NCI-H2227 (cell line): ENCODE measurements around the gene STT3B.
A peak's percentile ranks its signal among the peaks of the same experiment; 100 is the strongest.

ENCODE experiments used
- DNase-seq: peaks from one replicate; lab custom pipeline; 2025; ENCODE audit not compliant: unreplicated experiment; lab: John Stamatoyannopoulos, UW

STT3B gene

DNA sequence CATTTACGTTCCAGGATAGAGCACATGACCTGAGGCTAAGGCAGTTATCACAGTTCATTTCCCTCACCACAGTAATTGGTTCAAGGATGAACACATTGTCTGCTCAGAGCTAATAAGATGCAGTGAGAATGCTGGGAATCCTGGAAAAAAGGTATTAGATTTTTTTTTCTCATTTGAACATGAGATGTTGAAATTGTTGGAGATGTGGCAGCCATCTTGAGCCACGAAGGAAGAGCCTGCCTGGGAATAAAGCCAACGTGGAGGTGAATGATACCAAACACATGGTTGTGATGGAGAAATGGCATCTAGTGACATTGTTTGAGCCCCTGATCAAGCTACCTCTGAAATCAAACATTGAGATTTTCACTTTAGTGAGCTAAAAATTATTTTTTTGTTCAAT, 16.0 kb upstream of the STT3B start:
- DNase-seq: no peak

DNA sequence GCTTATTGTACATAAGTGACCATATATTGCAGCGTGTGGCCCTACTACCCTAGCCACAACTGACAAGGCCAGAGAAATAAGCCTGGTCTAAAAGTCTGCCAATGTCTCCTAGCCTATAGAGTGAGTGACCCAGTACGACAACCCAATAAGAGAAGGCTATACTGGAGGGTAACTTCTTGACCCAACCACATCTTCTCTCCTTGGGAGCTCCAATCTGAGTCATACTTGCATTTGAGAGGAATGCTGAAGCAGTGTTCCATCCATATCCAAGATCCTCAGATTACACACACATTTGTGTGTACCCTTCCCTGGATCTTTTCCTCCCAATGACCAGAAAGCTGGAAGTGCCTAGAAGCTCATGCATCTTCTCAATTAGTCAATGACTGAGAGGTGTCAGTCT, 11.3 kb upstream of the STT3B start:
- DNase-seq: no peak

GRCh38 chr3:31522152-31522551, 10.6 kb upstream of the STT3B start:
- DNase-seq: no peak

- DNase-seq: no peak
These were observed 9.2 kb upstream of the STT3B start for GRCh38 chr3:31523543-31523942.

DNA sequence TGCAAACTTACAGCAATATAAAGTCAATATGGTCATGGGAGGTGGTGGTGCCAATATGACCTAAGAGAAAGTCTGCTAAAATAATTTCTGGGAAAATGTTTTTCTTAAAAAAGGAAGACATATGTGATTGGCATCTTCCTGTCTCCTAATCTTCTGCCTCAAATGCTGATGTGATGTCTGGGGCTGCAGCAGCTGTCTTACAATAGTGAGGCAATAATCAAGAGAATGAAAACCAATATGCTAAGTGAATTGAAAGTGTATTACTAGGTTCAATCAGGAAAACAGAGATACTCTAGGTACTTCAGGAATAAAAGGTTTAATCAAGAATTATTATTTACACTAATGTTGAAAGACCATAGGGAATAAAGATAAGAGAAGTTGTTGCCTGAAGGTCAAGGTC, 7.2 kb upstream of the STT3B start:
- no peak for DNase-seq

GRCh38 chr3:31529421-31529820, 3.3 kb upstream of the STT3B start:
- no peak for DNase-seq

DNA sequence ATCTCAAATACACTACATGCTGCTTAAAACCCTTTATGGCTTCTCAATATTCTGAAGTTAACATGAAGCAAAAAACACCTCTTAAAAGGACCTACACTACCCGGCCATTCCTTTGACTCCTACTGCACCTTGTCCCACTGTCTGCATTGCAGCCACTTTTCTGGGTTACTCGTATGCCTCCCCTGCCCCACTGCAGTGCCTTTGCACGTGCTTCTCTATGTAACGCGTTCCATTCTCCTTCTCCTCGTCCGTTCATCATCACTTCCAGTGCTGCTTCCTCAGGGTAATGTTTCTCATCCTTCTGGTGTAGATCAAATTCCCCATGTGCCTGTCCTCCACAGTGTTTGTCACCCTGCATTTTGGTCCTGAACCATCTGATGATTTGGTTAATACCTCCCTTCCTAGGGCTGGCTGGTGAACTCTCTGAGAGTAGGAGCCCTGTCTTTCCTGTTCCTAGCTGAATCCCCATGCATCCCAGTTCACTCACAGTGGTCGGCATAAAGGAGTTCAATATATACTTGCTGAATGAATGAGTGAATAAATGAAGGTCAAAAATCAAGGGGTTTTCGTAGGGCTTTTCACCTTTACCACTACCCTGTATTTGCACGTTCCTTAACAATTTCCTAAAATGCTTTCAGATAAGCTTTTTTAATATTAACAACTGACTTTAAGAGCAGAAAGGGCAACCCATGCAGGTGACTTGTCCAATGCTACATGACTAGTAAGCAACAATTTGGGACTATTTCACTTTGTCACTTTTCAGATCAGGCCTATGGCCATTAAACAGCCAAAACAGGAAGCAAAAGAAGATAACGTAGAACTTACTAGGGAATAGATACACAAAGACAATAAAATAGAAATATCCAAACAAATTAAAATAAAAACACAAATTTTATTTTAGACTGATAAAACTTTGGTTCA, 2.4 kb upstream of the STT3B start:
- no peak for DNase-seq

DNA sequence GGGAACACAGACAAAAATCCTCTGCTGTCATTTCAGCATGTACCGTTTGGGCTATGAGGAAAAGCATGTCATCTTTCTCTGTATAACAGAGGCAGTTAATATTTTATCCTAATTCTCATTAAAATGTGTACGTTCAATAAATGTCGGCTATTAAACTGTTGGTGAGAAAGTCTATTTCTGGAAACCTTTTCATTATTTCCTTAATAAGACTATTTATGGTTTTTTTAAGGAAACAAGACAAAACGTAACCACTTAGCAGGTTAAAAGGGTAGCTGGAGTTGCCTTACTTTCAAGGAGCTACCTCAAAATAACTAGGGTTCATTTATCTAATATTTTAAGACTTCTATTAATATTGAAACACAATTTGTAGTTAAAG, 1.8 kb upstream of the STT3B start:
- no peak for DNase-seq

DNA sequence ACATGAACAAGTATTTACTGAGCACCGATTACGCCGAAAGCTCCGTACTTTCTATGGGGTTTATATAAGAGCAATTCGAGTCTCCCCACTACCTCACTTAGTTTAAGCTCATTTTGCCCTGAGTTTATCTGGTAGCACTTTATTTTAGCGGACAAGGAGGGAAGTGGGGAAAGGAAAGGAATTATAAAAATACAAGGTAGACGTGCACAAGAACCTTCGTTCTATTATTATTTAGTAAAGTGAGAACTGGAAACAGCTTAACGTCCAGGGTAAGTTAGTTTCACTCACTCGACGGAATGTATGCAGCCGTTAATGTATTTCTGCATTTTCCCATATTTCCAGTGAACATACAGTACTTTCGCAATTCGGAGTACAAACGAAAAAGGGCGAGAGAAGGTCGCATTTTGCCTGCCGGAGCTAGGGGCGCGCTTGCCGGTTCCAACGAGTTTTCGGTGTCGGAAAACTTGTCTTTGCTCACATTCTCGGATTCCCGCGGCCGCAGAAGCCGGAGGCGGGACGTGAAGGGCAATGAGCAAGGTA, 1.2 kb upstream of the STT3B start:
- no peak for DNase-seq

- DNase-seq: peak; percentile 97
These were observed 636 bp upstream of the STT3B start for GRCh38 chr3:31531992-31532586.

DNA sequence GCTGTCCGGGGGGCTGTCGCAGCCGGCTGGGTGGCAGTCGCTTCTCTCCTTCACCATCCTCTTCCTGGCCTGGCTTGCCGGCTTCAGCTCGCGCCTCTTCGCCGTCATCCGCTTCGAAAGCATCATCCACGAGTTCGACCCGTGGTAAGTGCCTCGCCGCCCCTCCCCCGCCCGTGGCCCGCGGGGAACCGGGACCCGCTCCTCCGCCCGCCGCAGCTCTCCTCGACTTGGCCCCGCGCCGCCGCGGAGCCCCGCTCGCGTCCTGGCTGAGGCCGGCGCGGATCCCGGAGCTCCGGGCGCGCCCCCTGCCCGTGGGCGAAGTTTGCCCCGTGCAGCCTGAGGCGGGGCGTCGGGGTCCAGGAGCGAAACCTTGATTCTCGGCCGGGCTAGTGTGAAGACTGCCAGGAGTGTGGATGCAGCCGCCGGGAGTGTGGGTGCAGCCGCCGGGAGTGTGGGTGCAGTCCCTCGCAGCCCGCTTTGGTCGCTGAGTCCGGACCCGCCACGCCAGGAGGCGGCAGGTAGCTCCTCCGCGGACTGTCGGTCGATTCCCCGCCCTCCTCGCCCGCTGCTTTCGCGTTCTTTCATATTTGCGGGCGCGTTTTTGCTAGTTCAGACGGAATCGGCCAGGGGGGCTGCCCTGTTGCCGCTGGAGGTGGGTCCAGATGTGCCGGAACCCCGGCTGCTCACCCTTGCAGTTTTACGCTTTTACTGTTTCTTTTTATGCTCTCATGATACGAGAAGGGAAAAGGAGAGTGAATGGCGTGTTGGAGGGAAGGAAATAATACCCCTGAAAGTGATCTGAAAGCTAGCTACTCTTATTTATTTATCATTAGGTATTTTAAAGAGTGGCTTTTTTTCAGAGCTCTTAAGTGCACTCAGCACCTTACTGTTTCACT, 692 bp downstream of the STT3B start:
- peak; percentile 58 for DNase-seq

GRCh38 chr3:31534065-31534425, 1.3 kb downstream of the STT3B start:
- no peak for DNase-seq

GRCh38 chr3:31536497-31536896, 3.8 kb downstream of the STT3B start:
- no peak for DNase-seq

DNA sequence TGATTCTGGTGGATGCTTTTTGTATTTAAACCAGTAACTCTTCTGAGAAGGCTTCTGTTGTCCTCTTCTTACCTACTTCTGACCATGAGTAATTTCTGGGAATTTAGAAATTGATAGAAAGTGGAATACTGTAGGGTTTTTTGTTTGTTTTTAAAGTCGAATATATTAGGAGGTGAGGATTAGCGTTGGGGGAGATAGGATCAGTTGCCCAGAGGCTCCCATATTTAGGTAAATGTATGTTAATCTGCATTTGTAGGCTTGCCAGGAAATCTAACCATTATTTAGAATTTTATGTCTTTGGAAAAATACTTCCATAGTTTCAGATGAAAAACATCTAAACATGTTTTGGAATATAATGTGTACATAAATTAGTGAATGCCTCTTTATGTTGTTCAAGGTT, 6.1 kb downstream of the STT3B start:
- no peak for DNase-seq

GRCh38 chr3:31539275-31539674, 6.5 kb downstream of the STT3B start:
- DNase-seq: no peak

DNA sequence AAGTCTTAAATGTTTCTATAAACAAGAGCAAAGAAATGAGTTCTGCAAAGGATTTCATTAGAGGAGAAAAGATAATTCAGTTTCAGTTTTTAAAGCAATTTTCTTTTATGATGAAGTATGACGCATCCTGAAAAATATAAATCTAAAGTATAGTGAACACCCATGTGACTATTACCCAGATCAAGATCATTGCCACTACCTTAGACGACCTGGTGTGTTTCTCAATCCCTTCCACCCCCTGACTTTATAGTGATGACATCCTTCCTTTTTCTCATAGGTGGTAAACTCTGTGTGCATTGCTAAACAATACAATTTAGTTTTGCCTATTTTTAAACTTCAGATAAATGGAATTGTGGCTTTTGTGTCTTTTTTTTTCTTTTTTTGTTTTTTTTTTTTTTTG, 8.4 kb downstream of the STT3B start:
- no peak for DNase-seq

DNA sequence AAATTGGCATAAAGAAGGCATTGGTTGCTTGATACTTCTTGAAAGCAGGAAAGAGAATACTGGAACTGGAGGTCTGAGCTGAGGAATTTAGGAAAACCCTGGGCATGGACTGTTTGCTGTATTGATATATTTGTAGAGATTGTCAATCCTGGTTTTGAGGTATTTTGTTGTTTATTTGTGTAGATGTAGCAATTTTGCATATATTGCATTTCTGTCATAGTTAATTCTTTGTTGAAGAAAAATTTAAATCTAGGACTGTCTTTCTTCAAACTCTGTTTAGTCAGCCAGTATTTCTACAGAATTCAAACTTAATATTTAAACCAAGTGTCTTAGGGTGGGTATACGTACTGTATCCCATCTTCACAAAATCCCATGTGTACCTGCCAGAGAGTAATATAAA, 9.5 kb downstream of the STT3B start:
- DNase-seq: no peak

- no peak for DNase-seq
These were observed 10.7 kb downstream of the STT3B start for GRCh38 chr3:31543375-31543774.

DNA sequence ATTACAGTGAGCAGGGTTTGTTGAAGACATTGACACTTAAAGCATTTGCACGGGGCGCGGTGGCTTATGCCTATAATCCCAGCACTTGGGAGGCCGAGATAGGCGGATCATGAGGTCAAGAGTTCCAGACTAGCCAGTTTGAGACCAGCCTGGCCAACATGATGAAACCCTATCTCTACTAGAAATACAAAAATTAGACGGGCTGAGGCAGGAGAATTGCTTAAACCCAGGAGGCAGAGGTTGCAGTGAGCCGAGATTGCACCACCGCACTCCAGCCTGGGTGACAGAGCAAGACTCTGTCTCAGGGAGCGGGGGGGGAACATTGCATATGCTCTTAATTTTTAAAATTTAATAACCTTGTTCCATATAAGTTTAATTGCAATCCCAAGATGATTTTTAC, 11.9 kb downstream of the STT3B start:
- DNase-seq: peak; percentile 5

- no peak for DNase-seq
These were observed 13.4 kb downstream of the STT3B start for GRCh38 chr3:31546162-31546561.

DNA sequence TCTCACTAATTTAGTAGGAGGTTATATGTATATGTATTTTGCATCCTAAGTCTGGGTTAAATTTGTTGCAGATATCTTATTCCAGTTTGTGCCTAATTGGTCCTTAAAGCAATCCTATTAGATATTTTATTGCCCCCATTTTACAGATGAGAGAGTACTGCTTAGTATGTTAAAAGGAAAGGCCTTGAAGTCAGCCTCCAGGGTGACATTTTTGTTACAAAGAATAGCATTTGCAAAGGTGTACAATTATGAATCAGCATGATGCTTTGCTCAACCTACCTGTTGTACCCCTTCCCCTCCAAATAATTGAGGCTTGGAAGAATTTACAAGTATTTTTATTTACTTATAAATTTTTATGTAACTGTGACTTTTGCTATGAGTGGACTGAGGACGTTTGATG, 14.0 kb downstream of the STT3B start:
- DNase-seq: no peak
